GM21528 (cell line): ENCODE measurements around the gene ISOC2.

ENCODE experiments used
- ATAC-seq: cut with Tn5 transposase; IDR thresholded peaks from one replicate; pipeline ENCODE4 v1.9.1; 2021; ENCODE audit warnings: mild to moderate bottlenecking, moderate library complexity; ENCODE audit not compliant: unreplicated experiment, low FRiP score

ISOC2 gene

DNA sequence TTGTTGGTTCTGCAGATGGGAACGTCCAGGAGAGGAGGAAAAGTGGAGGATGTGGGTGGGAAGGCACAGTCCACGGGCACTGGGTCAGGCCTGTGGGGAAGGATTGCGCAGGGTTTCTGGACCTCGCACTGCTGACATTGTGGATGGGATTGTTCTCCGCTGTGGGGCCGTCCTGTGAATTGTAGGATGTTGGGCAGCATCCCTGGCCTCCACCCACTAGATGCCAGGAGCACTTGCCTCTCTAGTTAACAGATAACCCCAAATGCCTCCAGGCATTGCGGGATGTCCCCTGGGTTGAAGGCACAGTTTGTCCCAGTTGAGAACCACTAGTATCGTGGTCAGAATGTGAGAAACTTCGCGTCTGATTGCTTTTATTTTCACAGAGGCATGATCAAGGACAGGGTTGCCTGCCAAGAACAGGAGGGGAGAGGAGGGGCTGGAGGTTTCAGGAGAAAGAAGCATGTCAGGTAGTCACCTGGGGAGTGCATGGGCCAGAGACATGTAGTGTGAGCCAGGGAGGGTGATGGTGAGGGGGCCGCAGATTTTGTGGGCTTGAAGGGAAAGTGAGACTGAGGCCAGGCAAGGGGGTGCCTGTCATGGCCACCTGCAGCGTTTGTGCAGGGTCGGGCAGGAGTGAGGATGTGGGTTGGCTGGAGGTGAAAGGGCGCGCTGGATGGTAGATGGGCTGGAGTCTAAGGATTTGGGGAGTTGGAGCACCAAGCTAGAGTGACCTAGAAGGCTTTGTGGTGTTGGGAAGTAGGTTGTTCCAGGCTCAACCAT, 18.2 kb upstream of the ISOC2 start:
- ATAC-seq: no peak

DNA sequence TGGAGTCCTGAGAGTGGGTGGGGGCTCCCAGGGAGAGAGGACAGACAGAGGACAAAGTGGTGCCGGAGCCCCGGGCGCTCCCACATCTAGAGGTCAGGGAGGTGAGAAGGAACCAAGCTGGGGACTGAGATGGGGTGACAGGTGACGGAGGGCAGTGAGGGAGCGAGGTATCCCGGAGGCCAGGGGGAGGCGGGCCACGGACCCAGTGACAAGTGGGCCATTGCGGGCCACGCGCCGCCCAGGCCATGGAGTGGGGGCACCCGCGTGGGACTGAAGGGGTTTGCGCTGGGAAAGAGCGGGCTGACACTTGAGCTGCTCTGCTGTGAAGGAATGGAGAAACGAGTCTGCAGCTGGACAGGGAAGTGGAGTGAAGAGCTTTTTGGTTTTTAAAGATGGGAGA, 17.6 kb upstream of the ISOC2 start:
- ATAC-seq: no peak

- no peak for ATAC-seq
Measured at GRCh38 chr19:55478364-55478763, 16.9 kb upstream of the ISOC2 start.

- ATAC-seq: no peak
Measured at GRCh38 chr19:55477905-55478304, 16.5 kb upstream of the ISOC2 start.

GRCh38 chr19:55476100-55476775, 14.8 kb upstream of the ISOC2 start, which contains the start of gene ZNF628:
TSS of gene ZNF628 (plus strand) at chr19:55476617. CDS start at chr19:55479911, 3,294 bp downstream.
- peak; percentile 81 for ATAC-seq

DNA sequence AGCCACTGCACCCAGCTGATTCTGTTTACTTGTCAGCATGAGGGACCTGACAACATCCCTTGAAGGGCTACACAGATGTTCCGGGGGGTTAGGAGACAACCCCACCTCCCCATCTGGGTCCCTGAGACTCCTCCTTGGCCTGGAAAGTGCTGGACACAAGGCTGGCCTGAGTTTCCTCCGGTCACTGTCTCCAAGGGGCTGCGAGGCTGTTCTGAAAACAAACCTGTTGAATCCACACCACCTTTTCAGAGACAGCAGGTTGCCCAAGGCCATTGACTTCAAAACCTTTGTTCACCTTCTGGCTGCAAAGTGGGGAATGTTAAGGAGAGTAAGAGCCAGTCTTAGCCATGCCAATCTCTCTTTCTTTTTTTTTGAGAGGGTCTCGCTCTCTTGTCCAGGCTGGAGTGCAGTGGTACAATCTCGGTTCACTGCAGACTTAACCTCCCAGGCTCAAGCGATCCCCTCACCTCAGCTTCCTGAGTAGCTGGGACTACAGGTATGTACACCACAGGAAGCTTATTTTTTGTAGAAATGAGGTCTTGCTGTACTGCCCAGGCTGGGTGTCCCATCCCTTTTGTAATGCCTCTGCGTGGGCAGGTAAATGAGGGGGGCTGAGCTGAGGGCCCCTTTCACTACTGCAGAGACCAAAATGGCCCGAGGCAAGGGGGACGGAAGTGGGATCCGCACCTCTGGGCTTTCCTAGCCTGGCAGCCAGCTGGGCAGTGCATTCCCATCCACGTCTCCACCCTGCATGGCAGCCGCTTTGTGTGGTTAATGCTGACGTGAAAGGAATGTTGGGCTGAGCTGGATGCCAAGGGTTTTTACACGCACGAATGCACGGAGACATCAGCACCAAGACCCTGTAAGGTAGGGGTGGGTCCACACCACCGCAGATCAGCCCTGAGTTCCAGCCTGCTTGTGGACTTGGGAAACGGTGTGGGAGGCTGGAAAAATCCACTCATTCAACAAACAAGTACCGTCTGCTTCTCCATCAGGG, 13.1 kb upstream of the ISOC2 start:
- ATAC-seq: no peak

GRCh38 chr19:55473225-55474012, 12.0 kb upstream of the ISOC2 start:
- ATAC-seq: no peak

- no peak for ATAC-seq
Measured at GRCh38 chr19:55472463-55472862, 11.0 kb upstream of the ISOC2 start.

- ATAC-seq: no peak
Measured at GRCh38 chr19:55471266-55471665, 9.8 kb upstream of the ISOC2 start.

- ATAC-seq: no peak
Measured at GRCh38 chr19:55468054-55468393, 6.6 kb upstream of the ISOC2 start.

DNA sequence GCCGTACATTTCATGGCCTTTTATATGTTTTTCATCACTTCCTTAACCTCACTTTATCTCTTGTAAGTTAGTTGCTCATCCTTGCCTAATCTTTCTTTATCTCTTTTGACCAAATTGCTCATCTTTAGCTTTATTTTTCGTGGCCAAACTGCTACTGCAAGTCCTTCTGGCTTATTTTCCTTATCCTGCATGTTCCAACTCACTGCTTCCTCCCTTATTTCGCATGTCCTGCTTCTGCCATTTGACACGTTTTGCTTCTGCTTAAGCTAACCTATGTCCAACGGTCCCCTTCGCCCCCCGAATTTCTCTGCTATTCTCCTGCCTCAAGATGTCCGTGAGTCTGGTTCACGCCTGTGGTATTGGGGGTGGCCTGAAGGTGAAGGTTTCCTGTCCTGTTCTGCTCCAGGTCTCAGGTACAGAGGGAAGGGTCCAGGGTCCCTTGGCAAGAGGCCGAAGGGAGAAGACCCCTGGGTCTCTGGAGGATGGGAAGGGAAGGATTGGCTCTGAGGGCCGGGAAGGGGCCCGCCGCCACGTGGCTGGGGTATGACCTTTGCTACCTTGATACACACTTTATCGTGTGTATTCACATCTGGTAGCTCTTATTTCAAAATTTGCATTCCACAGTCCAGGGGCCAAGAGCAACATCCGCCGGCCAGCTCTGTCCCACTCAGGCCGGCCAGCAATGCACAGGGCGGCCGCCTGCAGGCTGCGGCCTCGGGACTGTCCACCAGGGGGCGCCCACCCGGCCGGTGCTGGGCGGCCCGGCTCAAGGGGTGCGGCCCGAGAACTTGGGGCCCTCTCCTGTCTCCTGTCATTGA, 6.0 kb upstream of the ISOC2 start:
- no peak for ATAC-seq

DNA sequence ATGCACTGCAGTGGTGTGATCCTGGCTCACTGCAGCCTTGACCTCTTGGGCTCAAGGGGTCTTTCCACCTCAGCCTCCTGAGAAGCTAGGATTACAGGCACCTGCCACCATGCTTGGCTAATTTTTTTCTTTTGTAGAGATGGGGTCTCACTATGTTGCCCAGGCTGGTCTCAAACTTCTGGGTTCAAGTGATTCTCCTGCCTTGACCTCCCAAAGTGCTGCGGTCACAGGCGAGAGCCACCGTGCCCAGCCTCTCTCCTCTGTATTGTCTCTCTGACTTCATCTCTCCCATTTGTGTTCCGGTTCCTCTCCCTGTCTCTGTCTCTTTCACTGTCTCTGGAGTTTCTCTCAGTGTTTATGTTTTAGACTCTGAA, 4.8 kb upstream of the ISOC2 start:
- ATAC-seq: no peak

GRCh38 chr19:55465460-55466240, 4.2 kb upstream of the ISOC2 start:
- ATAC-seq: no peak

GRCh38 chr19:55464662-55465054, 3.2 kb upstream of the ISOC2 start, which contains the start of gene C19orf85:
TSS of gene C19orf85 (minus strand) at chr19:55464751. CDS start at chr19:55464554, 197 bp downstream.
- no peak for ATAC-seq

GRCh38 chr19:55464039-55464661, 2.7 kb upstream of the ISOC2 start:
- no peak for ATAC-seq

- ATAC-seq: no peak
Measured at GRCh38 chr19:55463583-55464031, 2.2 kb upstream of the ISOC2 start.

DNA sequence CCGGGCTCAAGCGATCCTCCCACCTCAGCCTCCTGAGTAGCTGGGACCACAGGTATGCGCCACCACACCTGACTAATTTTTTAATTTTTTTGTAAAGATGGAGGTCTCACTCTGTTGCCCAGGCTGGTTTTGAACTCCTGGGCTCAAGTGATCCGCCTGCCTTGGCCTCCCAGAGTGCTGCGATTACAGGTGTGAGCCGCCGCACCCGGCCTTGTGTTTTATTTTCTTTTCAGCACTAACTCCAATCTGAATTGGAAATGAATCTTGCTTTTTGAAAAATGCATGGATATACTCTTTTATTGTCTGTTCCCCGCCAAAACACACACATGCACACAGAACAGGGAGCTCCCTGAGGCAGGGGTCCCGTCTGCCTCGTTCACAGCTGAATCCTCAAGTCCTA, 1.3 kb upstream of the ISOC2 start:
- ATAC-seq: no peak
